Endometrium (tissue), 2 donors: Measurements from ENCODE around the gene CLDND2.
"Not testable (repeated sequence)": the region's sequence is repeated elsewhere in the genome, so short reads cannot be mapped to it uniquely, and the experiment has no call there.

Experiments used
- FAIRE-seq: peaks from 2 replicates; lab custom pipeline; 2012; peaks lifted over from hg19 to GRCh38; lab: Jason Lieb, UNC
- donor health status: control.
- donor health status: control.

Gene CLDND2

GRCh38 chr19:51368366-51369282, at the start of gene CLDND2:
Gene CLDND2 (minus strand): TSS chr19:51369003. CDS start chr19:51368577, 426 bp downstream.
- no peak for FAIRE-seq

- no peak for FAIRE-seq
Observed at GRCh38 chr19:51417810-51418157, 49.0 kb upstream of the CLDND2 start.

GRCh38 chr19:51417107-51417809, 48.5 kb upstream of the CLDND2 start, which contains the start of gene SIGLEC10:
Gene SIGLEC10 (minus strand): TSS chr19:51417642. CDS start chr19:51417581, 61 bp downstream.
- no peak for FAIRE-seq

GRCh38 chr19:51416422-51416821, 47.6 kb upstream of the CLDND2 start:
- not testable (repeated sequence) for FAIRE-seq

DNA sequence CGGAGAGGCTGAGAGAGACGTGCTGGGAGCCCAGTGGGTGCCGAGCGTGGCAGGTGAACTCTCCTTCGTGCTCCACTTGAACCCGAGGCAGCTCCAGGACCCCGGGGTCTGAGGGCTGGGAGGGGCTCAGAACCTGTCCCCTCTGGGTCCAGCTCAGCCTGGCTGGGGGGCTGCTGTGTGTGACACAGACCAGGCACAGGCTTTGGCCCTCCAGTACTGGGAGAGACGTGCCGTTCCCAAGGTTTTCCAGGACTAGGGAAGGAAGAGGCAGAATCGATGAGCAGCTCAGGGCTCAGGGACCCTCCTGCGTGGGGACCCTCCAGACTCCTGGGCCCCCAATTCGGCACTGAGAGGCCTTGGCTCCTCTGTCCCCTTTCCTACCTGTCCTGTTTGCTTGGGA, 46.4 kb upstream of the CLDND2 start:
- no peak for FAIRE-seq

DNA sequence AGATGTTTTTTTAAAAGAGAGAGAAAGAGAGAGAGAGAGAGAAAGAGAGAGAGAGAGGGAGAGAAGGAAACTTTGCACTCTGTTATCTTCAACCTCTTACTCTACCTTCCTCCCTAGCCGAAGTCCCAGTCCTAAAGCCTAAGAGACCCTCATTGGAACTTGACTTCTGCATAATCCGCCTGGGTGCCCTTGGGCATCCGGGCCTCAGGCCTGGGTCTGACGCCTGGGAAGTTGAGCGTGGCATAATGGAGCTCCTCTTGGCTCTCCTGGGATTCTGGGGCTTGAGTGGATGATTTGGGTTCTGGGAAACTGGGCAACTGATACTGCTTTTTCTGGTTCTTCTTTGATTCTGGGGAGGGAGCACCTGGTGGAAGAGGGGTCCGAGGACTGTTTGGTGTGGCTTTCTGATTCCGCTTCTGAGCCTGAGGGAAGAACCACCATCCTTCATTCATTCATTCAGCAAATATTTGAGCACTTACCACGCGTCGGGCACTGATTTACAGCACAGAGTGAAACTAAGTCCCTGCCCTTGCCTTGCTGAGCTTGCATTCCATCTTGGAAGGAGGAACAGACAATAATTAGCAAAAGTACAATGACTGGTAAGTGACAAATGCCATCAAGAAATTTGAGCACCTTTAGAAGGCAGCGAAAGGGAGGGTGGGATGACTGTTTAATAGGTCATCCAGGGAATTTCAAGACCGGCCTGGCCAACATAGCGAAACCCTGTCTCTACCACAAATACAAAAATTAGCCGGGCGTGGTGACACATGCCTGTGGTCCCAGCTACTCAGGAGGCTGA, 42.3 kb upstream of the CLDND2 start:
- FAIRE-seq, result no peak

GRCh38 chr19:51407511-51408131, 38.8 kb upstream of the CLDND2 start:
- no peak for FAIRE-seq

- no peak for FAIRE-seq
Observed at GRCh38 chr19:51402117-51402516, 33.3 kb upstream of the CLDND2 start.

- not testable (repeated sequence) for FAIRE-seq
Observed at GRCh38 chr19:51399936-51400335, 31.1 kb upstream of the CLDND2 start.

DNA sequence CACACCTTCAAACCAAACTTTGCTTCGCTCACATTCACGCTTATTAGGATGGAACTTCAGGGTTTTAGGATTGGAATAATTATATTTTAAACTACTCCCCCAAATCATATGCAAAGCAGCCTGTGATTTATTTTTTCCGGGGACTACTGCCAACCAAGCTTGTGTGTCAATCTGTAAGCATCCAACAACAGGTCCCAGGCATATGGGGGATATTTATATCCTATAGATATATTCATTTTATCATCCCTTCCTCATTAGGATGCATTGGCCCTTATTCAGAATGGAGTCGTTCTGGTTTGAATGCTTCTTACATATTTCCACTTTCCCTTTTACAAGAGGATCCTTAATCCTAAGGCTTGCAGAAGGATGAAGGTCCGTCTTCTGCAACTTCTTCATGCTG, 30.4 kb upstream of the CLDND2 start:
- no peak for FAIRE-seq

GRCh38 chr19:51398096-51398704, 29.4 kb upstream of the CLDND2 start:
- no peak for FAIRE-seq

- not testable (repeated sequence) for FAIRE-seq
Observed at GRCh38 chr19:51397453-51397852, 28.6 kb upstream of the CLDND2 start.

DNA sequence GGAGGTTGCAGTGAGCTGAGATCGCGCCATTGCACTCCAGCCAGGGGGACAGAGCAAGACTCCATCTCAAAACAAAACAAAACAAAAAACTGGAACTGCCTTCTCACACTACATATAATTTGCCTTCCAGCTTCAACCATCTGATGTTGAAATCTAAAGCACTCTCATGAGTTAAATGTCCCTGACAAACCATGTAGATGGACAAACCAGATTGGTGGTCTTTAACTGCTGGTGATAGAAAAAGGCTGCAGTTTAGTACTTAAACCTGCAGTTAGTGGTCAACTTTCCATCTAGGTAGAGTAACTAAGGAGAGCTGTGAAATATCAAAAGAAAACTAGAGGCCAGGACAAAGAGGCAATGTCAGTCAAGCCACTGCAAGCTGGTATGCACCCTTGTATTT, 27.4 kb upstream of the CLDND2 start:
- FAIRE-seq, result no peak

GRCh38 chr19:51394050-51394836, 25.4 kb upstream of the CLDND2 start:
- FAIRE-seq, result peak; percentile 94

DNA sequence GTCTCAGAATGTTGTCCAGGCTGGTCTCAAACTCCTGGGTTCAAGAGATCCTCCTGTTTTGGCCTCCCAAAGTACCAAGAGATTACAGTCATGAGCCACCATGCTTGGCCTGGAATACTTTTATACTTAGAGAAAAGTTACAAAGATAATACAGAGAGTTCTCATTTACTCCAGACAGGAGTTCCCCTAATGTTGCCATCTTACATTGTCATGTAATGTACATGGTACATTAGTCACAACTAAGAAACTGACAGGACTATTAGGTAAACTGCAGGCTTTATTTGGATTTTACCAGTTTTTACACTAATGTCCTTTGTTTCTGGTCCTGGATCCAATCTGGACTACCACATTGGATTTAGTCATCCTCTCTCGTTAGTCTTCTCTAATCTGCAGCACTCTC, 23.9 kb upstream of the CLDND2 start:
- no peak for FAIRE-seq

DNA sequence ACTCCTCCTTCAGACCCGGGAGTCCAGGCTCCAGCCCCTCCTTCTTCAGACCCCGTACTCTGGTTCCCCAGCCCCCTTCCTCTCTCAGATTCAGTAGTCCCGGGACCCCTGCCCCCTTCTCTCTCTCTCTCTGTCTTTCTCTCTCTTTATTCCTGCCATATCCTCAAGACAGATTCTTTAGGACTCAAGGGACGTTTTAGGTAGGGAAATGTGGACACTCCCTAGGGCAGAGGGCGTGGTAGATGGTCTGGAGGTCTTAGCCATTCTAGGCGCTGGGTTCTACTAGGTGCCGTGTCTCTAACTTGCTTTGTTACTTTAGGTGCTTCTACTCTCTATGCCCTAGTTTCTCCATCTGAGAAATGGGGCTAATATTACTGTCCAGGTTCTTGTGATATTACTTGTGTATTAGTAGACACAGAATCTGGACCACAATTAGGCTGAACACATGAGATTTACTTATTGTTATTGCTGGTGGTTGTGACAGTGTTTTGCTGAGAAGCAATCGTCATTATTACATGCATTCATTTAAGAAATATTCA, 22.3 kb upstream of the CLDND2 start:
- FAIRE-seq, result no peak

DNA sequence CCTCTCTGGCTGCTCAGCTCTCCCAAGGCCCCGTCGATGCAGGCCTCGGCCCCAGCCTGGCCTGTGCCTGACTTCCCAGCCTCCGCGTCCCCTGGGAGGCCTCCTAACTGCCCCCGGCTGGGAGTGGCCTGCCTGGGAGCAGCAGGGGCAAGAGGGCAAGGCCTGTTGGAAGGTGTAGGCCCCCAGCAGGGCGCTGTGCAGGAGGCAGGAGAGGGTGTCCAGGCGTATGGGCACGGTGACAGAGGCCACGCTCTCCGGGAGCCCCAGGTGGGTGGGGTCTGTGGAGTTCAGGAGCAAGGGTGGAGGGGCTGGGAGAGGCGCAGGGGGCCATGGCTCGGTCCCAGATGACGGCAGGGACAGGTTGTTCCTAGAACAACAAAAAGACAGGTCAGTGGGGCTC, 20.3 kb upstream of the CLDND2 start:
- no peak for FAIRE-seq

DNA sequence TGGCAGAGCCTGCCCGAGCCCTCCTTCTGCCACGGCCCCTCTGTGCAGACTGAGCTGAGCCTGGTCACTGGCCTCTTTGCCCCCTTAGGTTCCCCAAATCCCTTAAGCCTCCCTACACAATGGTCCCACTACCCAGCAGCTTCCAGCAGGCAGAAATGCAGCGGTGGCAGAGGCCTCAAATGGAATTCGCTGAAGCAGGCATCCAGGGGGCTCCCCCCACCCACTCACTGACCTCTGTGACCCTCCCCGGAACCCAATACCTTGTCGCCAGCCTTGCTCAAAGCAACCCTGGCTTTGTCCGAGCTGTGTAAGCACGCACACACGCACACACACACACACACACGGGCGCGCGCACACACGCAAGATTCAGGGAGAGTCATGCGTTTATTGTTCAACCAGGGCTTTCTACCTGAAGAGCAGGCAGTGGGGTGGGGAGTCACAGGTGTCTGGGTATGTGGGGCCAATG, 19.2 kb upstream of the CLDND2 start, which contains the start of gene LIM2:
LIM2 (minus strand) TSS at position 51 of the 466 bp plus-strand sequence. CDS start 531 bp downstream, outside the sequence.
- no peak for FAIRE-seq

GRCh38 chr19:51386882-51387520, 18.2 kb upstream of the CLDND2 start:
- FAIRE-seq, result no peak

DNA sequence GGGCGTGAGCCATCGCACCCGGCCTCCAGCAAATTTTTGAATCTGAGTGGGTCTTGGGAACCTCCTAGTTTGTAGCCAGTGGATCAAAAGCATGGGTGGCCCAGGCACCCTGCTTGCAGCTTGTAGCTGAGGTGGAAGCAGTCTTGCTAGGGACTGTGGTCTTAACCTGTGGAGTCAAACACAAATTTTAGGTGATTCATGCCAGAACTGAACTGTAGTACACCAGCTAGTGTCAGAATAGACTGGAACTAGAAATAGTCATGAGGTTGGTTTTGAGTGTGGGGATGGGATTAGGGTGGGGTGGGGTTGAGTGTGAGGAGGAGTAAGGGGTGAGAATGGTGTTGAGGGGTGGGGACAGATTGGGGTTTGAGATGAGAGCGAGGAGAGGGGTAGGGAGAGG, 13.2 kb upstream of the CLDND2 start:
- FAIRE-seq, result no peak
